Activated CD4-positive, alpha-beta T cell treated with anti-CD3 and anti-CD28 coated beads, Interleukin-10, Interleukin-2, amounts not matched to agents 100 ng/mL and 50 ng/mL, durations not matched to agents 16 hours and 8 hours (primary cell): Measurements from ENCODE around the gene TICAM2.

Source experiments
- DNase-seq: peaks from one replicate; pipeline ENCODE4 v3.0.0-alpha.2; 2020

TICAM2 gene

GRCh38 chr5:115561176-115561575 is 41.1 kb downstream of the TICAM2 start:
- DNase-seq: no peak

DNA sequence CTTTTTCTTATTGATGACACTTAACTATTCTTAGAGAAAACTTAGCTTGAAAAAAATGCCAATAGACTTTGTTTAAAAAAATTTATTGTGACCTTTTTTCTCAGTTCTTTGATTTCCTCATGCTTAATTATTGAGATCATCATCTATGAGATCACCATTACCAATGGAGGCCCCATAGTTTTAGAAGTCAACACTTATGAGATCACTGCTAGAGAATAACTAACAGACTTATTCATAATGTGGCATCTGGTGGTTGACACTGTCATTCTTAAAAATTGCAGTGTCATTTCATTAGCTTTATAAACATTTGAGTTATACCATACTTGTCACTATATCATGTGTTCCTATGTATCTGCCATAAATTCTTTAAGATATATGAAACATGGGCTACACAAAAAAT is 42.8 kb downstream of the TICAM2 start:
- no peak for DNase-seq

DNA sequence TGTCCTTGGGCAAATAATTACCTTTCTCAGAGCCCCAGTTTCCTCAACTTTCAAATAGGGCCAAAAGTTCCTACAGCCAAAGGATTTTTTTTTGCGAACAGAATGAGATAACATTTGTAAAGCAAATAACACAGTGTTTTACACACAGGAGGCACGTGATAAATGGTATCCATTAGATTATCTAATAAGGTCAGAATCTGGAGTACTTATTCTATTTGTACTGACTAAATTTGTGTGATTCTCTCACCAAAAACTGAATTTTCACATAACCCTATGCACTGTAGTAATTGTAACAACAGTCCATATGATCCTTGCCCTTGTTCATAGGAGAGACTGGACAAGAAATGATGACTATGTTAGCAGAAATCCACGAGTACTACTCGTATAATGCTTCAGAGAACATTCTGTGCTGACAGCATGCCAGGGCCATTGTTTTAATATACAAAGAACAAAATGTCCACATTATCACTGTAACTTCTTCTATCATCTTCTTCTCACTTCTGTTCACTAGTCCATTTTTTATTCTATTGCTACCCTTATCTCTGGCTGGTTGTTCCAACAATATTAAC is 43.8 kb downstream of the TICAM2 start:
- DNase-seq: no peak

GRCh38 chr5:115557667-115558387 is 44.5 kb downstream of the TICAM2 start:
- DNase-seq: no peak

DNA sequence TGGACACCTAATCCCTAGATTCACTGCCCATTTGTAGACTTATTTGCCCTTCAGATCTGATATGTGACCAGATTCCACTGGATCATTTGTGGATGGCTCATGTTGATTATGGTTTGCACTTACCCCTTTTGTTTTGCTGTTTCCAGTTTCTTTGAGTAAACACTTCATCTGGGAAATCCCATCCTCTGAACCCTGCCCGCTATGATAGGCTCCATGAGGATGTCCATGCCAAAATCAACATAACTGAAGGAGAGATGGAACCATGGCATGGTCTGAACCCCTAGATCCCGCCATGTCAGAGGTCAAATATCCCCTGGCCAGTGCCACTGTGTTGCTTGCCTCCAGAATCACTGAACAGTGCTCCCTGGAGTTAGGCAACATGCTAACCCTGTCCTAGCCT is 46.0 kb downstream of the TICAM2 start:
- no peak for DNase-seq

DNA sequence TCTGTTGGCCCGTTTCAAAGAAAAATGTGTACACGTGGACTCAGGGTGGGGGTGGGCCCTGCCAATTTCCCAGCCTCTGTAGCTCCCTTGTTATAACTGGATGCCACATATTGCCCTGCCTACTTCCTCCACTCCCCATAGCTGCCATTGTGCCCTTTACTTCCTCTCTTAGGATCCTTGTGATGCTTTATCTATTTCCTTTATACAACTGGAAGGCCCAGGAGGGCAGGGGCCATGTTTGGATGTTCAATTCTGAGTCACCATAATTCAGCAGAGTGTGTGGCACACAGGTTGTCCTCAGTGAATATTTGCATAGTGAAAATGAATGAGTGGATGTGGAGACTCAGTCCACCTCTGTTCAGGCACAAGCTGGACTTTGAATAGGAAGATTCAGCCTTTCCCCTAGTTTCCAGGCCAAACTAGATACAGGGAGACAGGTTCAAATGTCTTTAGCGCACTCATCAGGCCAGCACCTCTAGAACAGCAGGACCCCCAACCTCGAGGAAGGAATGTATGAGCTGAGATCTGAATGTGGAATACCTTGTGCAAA is 47.1 kb downstream of the TICAM2 start:
- DNase-seq: no peak

GRCh38 chr5:115553082-115553481 is 49.2 kb downstream of the TICAM2 start:
- no peak for DNase-seq

DNA sequence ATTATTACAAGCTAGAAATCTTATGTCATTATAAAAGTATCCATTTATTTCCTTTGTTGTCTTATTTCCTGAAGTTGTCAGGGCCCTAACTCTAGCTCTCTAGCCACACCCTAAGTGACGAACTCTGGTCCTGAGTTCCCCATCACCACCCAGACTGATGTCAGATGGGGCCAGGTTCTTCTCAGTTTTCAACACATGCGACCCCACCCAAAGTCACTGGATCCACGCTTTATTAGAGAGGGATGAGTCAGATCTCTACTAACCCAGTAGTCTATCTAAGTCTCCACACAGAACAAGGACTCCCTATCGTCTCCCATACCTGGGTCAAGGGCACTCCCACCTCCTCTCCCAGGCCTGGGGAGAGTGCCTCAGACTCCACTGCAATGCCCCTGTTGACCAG is 50.9 kb downstream of the TICAM2 start:
- no peak for DNase-seq

- peak; percentile 20 for DNase-seq
Measured at GRCh38 chr5:115549154-115549553, 53.1 kb downstream of the TICAM2 start.

DNA sequence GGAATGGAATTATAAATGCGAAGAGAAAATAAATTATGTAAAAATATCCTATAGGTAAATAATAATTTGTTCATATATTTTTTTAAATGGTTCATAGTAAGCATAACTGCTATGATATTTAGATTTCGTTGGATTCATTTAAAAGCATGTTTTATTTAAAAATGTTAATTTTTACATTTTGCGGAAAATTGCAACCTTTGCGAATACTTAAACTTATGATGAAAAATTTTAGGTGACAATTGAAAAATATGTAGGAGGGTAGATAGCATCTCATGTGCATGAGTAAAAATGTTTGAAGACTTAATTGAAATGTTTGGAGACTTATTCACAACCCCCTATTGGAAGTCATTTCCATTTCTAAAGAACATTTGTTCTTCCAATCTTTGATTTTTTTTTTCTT is 53.6 kb downstream of the TICAM2 start:
- DNase-seq: no peak

GRCh38 chr5:115545351-115545882 is 56.9 kb downstream of the TICAM2 start:
- DNase-seq: no peak

DNA sequence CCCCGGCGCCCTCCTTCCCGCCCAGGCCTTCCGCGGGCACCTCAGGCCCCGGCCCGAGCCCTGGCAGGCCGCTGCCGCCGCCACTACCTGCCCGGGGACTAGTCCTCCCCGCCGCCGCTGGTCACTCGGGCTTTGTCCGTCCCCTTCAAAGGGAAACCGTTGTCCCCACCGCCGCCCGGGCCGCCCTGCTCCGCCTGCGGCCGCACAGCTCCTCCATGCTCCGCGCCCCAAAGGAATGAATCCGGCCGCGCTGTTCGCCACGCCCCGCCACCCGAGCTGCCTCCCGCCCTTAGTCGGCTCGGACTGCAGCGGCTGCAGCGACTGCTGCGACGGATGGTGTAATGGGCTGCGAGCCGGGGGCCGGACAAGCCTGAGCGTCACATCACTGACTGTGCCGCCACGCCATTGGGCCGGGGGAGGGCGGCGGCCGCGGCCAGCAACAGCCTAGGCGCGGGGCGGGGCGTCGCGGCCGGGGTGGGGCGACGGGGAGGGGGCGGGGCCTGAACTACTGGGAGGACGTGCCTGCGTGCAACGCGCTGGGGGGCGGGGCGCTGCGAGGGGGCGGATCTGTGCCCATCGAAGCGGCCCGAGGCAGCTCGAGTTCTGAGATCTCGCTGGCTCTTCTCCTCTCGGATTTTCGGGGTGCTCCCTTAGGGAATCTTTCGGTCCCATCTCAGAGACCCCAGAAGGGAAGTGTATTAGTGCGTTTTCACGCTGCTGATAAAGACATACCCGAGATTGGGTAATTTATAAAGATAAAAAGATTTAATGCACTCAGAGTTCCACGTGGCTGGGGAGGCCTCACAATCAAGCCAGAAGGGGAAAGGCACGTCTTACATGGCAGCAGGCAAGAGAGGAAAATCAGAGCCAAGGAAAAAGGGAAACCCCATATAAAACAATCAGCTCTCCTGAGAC is 57.6 kb downstream of the TICAM2 start, which contains the start of gene FEM1C:
Gene FEM1C, minus strand, starts transcription at position 340 of the 915 bp plus-strand sequence. CDS start 1,282 bp downstream, outside the sequence.
- peak; percentile 97 for DNase-seq

GRCh38 chr5:115544043-115544435 is 58.2 kb downstream of the TICAM2 start:
- DNase-seq: peak; percentile 48

GRCh38 chr5:115543365-115544042 is 58.8 kb downstream of the TICAM2 start:
- DNase-seq: peak; percentile 62

GRCh38 chr5:115542651-115543364 is 59.5 kb downstream of the TICAM2 start:
- DNase-seq: no peak

DNA sequence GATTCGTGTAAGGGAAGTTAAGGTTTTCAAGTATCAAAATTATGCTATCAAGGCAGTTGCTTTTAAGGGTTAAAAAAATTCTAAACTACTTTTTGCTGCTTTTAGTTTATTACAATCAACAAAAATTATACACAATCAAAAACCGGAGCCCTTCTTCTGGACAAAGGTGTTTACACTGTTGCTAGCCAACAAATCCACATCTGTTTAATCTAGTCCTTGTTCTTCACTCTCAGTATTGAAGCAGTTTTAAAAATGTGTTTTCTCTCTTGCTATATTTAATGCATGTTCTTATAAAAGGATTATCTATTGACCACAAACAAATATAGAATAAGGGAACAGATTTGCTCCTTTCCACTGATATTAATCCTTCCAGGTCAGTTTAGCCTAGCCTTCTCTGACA is 60.2 kb downstream of the TICAM2 start:
- DNase-seq: no peak

DNA sequence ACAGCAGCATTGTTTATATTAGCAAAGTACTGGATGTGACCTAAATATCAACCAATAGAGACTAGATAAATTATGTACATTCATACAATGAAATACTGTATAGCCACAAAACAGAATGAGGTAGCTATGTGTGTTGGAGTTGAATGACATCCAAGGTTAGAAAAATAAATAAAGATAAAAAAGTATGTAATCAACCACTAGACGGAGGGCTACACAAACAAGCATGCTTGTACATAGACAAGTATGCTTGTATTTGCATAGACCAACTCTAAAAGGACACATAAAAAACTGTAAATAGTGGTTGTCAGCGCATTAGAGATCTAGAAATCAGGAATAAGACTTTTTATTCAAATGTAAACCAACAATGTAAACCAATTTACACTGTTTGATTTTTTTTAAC is 60.7 kb downstream of the TICAM2 start:
- DNase-seq: no peak

GRCh38 chr5:115535479-115536035 is 66.7 kb downstream of the TICAM2 start:
- DNase-seq: no peak

GRCh38 chr5:115532517-115532916 is 69.8 kb downstream of the TICAM2 start:
- DNase-seq: no peak

DNA sequence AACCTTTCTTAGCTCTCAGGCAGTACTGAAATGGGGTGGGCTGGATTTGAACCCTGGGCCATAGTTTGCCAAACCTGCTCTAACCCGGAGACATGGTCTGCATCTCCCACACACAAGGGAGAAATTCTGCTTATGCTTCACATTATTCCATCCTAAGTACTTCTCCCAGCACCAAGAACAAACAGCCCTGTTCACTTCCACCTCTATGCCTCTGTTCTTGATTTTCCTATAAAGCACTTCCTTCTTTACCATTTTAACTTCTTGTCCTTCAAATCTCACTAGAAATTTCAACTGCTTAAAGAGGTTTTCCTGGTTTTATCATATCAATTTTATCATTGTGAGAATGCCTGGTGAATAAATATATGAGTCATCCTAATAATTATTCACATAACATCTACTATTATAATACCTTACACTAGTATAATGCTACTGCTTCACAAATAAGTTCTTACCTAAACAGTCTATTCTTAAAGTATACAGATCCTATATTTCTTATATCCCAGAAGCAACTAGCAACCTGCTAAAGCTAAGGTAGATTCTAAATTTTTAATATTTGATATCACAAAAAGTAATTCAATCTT is 70.4 kb downstream of the TICAM2 start:
- DNase-seq: no peak

- no peak for DNase-seq
Measured at GRCh38 chr5:115531380-115531779, 70.9 kb downstream of the TICAM2 start.
